Muscle of leg (tissue), 11 donors: ENCODE results near the gene ZMYM1. TPM values are rescaled to one million over a fixed set of nuclear protein-coding genes. Genes with fewer than 3 reads are reported as not detected.
"Not testable (repeated sequence)": the region's sequence is repeated elsewhere in the genome, so short reads cannot be mapped to it uniquely, and the experiment has no call there.

ENCODE experiments used
- DNase-seq: peaks from one replicate; pipeline ENCODE4 v3.0.0; 2013
- H3K27ac ChIP-seq: one replicate; pipeline ENCODE4 v1.5.1; 2013; ENCODE audit warnings: mild to moderate bottlenecking, low read length, control low read depth
- H3K27me3 ChIP-seq: one replicate; pipeline ENCODE4 v1.6.1; 2013; ENCODE audit warnings: low read length; ENCODE audit not compliant: control insufficient read depth, insufficient read depth
- H3K36me3 ChIP-seq: one replicate; pipeline ENCODE4 v1.6.1; 2013; ENCODE audit warnings: low read length; ENCODE audit not compliant: control insufficient read depth, insufficient read depth
- H3K4me1 ChIP-seq: one replicate; pipeline ENCODE4 v1.6.1; 2013; ENCODE audit warnings: low read length; ENCODE audit not compliant: control insufficient read depth, insufficient read depth
- H3K4me3 ChIP-seq: one replicate; pipeline ENCODE4 v1.5.1; 2013; ENCODE audit warnings: low read length, control low read depth
- H3K9me3 ChIP-seq: replicated peaks from 2 replicates; pipeline ENCODE4 v1.6.1; 2013; ENCODE audit warnings: low read depth, low read length; ENCODE audit not compliant: control insufficient read depth
- WGBS: methylation state at CpG from one replicate; pipeline ENCODE4 v1.1.5; 2013; ENCODE audit warnings: missing lambda C conversion rate; ENCODE audit not compliant: insufficient coverage; 5-methylcytosine and 5-hydroxymethylcytosine counted together
- polyA plus RNA-seq, 8 donors: library from polyadenylated mRNA; unstranded; fragments of 120-200 nt; gene quantifications; one replicate each; pipeline versions ENCODE4 v1.2.1 to v1.2.3, GENCODE V29; 2013; ENCODE audit warnings: inconsistent platforms in 1 of 8, low replicate concordance in 1 of 8; ENCODE audit not compliant: insufficient read length in 8 of 8, insufficient read depth in 1 of 8
- total RNA-seq: library from RNA; stranded (reverse); fragments of 120-200 nt; gene quantifications from one replicate; pipeline ENCODE4 v1.2.4, GENCODE V29; 2013

The ZMYM1 gene
- total and polyA plus RNA-seq, 9 donors, result 7.9 to 15.4 (median 10.1) TPM

DNA sequence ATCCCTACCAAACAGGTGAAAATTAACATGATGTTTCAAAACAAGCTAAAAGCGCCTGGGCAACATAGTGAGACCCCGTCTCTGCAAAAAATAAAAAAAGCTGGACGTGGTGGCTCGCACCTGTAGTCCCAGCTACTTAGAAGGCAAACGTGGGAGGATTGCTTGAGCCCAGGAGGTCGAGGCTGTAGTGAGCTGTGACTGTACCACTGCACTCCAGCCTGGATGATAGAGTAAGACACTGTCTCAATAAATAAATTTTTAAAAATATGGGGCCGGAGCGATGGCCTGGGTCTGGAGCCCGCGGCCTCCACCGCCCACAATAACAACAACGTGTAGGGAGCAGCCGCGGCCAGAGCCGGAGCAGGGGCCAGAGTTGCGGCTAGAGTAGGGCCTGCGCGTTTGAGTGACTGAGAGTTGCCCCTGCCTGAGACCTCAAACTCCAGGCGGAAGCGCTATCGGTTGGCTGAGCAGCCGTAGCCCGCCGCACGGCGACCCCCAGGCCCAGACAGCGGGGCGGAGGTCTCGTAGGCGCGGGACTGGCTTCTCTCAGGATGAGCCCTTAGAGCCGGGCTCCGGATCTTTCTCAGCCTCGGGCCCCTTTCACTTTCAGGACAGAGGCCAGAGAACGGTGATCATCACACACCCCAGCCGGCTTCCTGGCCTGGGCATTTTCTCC, 41.4 kb downstream of the ZMYM1 start:
- Histone ChIP-seq H3K9me3 (no peaks in the 10 kb centered on the region), H3K36me3 (peaks cover 9% of the 10 kb centered on the region), H3K27ac (no peak overlapping the region), H3K27me3 (no peaks in the 10 kb centered on the region), H3K4me1 (peaks cover 5% of the 10 kb centered on the region), H3K4me3 (peak overlapping the region; percentile 28)
- peak; percentile 8 for DNase-seq
- WGBS, result 27% methylated on average over 29 of the region's 36 CpGs

DNA sequence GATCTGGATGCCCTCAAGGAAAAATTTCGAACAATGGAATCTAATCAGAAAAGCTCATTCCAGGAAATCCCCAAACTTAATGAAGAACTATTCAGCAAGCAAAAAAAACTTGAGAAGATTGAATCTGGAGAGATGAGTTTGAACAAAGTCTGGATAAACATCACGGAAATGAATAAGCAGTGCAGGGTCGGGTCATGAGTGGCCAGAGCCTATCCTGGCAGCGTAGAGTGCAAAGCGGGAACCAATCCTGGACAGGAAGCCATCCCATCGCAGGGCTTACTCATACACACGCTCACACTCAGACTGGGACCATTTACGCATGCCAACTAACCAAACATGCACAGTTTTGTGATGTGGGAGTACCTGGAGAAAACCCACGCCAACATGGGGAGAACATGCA, 43.1 kb downstream of the ZMYM1 start:
- DNase-seq, result no peak
- 85% methylated on average over 2 of the region's 9 CpGs for WGBS
- peaks cover 4% of the 10 kb centered on the region for H3K36me3 ChIP-seq

DNA sequence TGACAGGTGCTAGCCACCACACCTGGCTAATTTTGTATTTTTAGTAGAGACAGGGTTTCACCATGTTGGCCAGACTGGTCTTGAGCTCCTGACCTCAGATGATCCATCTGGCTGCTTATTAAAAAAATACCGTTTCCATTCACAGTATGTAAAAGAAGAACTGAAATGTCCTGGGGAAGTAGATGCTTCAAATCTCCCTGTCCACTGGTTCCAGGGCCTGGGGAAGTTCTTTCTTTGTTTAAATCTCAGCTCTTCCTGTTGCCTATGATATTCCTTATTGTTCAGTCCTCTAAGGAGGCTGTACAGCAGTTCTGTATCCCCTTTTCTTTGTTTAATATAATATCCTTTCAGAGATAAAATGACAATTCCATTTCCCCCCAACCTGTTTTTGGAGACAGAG, 47.4 kb downstream of the ZMYM1 start:
- Histone ChIP-seq H3K27ac (no peak overlapping the region), H3K27me3 (no peaks in the 10 kb centered on the region), H3K36me3 (no peaks in the 10 kb centered on the region), H3K4me1 (no peaks in the 10 kb centered on the region), H3K9me3 (no peaks in the 10 kb centered on the region), H3K4me3 (no peak overlapping the region)
- WGBS, result no CpG with 5 or more reads among the region's 1 CpG
- peak; percentile 7 for DNase-seq

More for the DNA sequence above, 43.1 kb downstream of the ZMYM1 start:
- no peaks in the 10 kb centered on the region for H3K27me3 ChIP-seq
- H3K9me3 ChIP-seq, result no peaks in the 10 kb centered on the region
- H3K4me3 ChIP-seq, result no peak overlapping the region
- peaks cover 5% of the 10 kb centered on the region for H3K4me1 ChIP-seq
- H3K27ac ChIP-seq, result no peak overlapping the region

DNA sequence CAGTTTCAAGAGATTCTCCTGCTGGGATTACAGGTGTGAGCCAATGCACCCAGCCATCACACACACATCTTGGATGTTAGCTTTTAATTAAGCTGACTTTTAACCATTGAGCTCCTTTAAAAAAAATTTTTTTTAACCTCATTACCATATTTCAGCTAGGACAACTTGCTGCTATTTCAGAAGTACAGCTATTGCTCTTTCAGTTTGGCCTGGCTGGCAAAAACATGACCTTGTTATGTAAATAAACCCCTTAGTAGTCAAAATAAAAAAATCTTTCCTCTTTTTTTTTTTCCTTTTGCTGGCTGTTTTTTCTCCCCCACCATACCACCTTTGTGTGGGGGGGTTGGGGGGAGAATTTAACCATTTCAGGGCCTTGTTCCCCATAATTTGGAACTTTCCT, 49.9 kb downstream of the ZMYM1 start:
- DNase-seq, result no peak
- Histone ChIP-seq H3K27ac (no peak overlapping the region), H3K9me3 (no peaks in the 10 kb centered on the region), H3K27me3 (no peaks in the 10 kb centered on the region), H3K4me3 (no peak overlapping the region), H3K36me3 (no peaks in the 10 kb centered on the region), H3K4me1 (no peaks in the 10 kb centered on the region)

DNA sequence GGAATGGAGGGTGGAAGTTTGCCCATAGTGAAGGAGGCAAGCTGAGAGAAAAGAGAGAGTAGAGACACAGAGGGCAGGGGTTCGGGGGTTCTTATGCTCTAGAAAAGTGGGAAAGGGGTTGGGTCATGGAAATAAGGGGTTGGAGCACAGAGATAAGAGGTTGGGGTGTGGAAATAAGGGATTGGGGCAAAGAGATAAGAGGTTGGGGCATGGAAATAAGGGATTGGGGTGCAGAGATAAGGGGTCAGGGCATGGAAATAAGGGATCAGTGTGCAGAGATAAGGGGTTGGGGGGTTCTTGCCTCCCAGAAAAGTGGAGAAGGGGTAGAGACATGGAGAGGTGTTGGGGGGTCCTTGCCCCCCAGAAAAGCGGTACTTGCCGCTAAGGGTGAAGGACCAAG, 57.6 kb downstream of the ZMYM1 start:
- 84% methylated on average over 3 of the region's 3 CpGs for WGBS

DNA sequence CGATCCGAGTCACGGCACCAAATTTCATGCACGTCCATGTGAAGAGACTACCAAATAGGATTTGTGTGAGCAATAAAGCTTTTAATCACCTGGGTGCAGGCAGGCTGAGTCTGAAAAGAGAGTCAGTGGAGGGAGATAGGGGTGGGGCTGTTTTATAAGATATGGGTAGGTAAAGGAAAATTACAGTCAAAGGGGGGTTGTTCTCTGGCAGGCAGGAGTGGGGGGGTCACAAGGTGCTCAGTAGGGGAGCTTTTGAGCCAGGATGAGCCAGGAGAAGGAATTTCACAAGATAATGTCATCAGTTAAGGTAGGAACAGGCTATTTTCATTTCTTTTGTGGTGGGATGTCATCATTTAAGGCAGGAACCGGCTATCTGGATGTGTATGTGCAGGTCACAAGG, 58.4 kb downstream of the ZMYM1 start:
- H3K27me3 ChIP-seq, H3K4me1 ChIP-seq, DNase-seq, H3K4me3 ChIP-seq, H3K9me3 ChIP-seq, H3K36me3 ChIP-seq, H3K27ac ChIP-seq: not testable (repeated sequence)
- 73% methylated on average over 5 of the region's 5 CpGs for WGBS

More for the DNA sequence above, 57.6 kb downstream of the ZMYM1 start:
- Histone ChIP-seq H3K4me3 (no peak overlapping the region), H3K27ac (no peak overlapping the region), H3K36me3 (no peaks in the 10 kb centered on the region), H3K27me3 (no peaks in the 10 kb centered on the region), H3K4me1 (no peaks in the 10 kb centered on the region), H3K9me3 (no peaks in the 10 kb centered on the region)
- no peak for DNase-seq

DNA sequence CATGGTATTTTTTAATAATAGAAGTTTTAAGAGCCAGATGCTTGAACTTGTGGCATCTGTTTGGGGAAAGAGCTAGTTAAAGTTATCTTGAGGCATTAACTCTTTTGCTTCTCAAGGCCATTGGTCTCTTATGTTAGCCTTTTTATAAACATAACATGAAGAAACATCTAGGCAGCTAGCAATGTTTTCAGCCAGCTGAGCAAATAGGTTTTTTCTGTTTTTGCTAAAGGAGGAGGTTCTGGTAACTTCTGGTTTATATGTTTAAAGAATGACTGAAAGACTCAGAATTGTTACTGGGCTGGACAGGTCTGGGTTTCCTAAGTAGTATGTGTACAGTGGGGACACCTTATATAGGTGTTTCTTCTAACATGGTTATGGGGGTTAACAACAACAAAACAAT, 63.1 kb downstream of the ZMYM1 start:
- H3K4me1 ChIP-seq, H3K4me3 ChIP-seq: not testable (repeated sequence)

DNA sequence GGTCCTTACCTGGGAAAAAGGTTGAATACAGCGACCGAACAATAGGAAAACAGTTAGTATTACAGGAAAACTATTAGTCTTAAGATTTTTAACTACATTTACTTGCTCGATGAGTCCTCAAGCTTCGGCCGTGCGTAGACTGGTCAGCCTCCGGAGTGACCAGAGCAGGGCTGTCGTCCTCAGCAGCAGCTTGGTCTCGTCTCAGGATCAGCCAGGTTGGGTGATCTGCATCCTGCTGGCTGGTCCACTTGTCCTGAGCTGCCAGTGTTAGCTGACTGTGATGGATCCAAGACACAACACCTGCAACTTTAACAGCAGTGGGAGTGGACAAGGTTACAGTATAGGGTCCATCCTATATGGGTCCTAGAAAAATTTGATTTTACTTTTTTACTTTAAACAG, 63.5 kb downstream of the ZMYM1 start:
- H3K4me3 ChIP-seq, H3K36me3 ChIP-seq, DNase-seq, H3K4me1 ChIP-seq, H3K27me3 ChIP-seq, H3K9me3 ChIP-seq, H3K27ac ChIP-seq: not testable (repeated sequence)
- 78% methylated on average over 7 of the region's 9 CpGs for WGBS

More for the DNA sequence above, 63.1 kb downstream of the ZMYM1 start:
- H3K9me3 ChIP-seq, H3K27me3 ChIP-seq, H3K36me3 ChIP-seq, DNase-seq, H3K27ac ChIP-seq: not testable (repeated sequence)

DNA sequence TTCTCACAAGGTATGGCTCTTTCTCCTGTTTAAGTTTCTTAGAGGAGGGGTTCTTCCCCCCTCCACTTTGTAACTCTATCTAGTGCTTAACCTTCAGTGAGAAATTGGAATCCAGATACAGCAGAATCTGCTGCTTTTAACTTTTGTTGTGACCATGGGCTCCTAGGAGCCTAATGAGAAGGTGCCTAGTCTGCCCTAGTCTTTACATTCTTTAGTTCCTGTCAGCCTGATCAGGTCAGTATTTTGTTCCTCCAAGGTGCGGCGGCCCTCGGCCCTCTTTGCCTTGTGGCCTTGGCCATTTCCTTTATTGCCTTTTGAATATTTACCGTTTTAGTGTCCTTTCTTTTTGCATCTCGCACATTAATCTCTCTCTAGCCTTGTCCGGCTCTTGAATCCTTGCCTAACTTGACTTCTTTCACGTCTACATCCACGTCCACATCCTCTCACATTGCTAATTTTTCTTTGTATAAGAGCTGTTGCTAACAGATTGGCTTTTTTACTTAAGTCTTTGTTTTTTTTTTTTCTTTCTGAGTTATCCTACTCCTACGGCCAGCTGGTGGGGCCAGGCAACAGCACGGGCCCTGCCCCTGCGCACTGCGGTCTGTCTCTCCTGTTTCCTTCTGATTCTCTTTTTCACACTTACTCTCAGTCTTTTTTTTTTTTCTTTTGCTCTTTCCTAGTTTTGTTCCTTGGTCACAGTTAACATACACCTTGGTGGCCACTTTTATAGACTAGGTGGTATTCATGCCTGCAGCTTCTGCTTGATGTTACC, 64.7 kb downstream of the ZMYM1 start:
- Histone ChIP-seq H3K36me3 (no peaks in the 10 kb centered on the region), H3K27ac (no peak overlapping the region), H3K9me3 (no peaks in the 10 kb centered on the region), H3K4me3 (no peak overlapping the region), H3K27me3 (no peaks in the 10 kb centered on the region), H3K4me1 (no peaks in the 10 kb centered on the region)
- no peak for DNase-seq
- WGBS, result 67% methylated on average over 8 of the region's 12 CpGs

DNA sequence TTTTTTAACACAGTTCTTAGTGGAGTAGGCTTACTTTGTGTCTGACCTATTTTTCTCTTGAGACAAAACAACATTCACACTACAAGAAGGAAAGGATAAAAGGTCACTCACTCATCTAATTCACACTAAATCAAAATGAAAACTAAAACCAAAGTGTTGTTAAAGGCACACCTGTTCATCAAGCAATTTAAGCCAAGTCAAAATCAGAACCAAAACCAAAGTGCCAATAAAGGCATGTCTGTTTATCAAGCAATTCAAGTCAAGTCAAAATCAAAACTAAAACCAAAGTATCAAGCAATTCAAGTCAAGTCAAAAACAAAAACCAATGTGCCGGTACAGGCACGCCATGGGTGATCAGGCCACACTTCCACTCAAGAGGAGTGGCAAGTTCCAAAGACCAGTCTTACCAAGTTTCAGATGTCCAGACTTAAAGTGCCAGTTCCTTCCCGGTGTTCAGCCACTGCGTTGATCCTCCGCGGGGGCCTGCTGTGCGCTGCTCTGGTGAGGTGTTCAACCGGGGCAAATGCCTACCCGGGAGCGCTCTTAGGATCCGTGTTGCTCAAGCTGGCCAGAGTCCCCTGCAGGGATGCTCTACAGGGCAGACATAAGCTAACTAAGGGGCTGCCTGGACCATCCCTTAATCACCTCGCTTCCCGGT, 66.8 kb downstream of the ZMYM1 start:
- 46% methylated on average over 12 of the region's 13 CpGs for WGBS
- not testable (repeated sequence) for H3K36me3 ChIP-seq, H3K4me3 ChIP-seq, DNase-seq, H3K4me1 ChIP-seq, H3K27me3 ChIP-seq, H3K27ac ChIP-seq, H3K9me3 ChIP-seq
